Measurements from ENCODE around the gene LCE3B. TPM values are rescaled to one million over a fixed set of nuclear protein-coding genes. Genes with fewer than 3 reads are reported as not detected.

LCE3B gene
- total RNA-seq, 5 donors from 2014 or later (not counting 1 experiment from before 2014, with no cell fraction given): not detected

DNA sequence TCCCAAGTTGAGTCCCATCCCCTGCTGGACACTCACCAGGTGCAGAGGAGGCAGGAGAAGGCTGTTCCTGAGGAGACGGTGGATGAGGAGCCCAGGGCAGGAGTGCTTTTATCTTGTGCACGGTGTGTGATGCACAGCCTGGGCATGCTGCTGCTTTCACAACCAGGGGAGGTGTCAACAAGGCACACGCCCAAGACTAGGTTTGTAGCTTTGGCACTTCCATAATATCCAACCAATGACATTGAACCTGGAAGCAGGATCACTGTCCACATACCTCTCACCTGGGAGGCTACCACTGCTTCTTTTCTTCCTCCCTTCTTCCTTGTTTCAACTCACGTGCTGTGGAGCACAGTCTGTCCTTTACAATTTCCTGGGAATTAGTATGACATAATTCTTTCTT is 33.2 kb upstream of the LCE3B start, which contains the start of gene LCE3D:
LCE3D (minus strand) TSS at position 84 of the 400 bp plus-strand sequence. CDS start 580 bp downstream, outside the sequence.
- Histone ChIP-seq H3K27me3 (replicated peaks in 1 of 2; ENCODE audit: control insufficient read depth in 2 of 2, extremely low read depth in 1 of 2, insufficient read depth in 2 of 2, low read length in 1 of 2) (peaks cover 0 to 15% of the 10 kb centered on the region in 2 experiments), H3K27ac (ENCODE audit: low read length) (no peak within 1 kb of the TSS), H3K4me3 (ENCODE audit: control insufficient read depth in 1 of 2, extremely low read depth in 1 of 2, low read length in 1 of 2) (no peak within 1 kb of the TSS), H3K9me3 (no peaks in the 10 kb centered on the region), H3K4me1 (ENCODE audit: control insufficient read depth in 1 of 2, extremely low read depth in 1 of 2, insufficient read depth in 2 of 2, low read length in 2 of 2) (no peaks in the 10 kb centered on the region), H3K36me3 (ENCODE audit: control insufficient read depth in 2 of 2, extremely low read depth in 1 of 2, insufficient read depth in 1 of 2, low read length in 1 of 2) (no peaks in the 10 kb centered on the region)
- H3K27ac Mint-ChIP-seq: no peak within 1 kb of the TSS
- CTCF ChIA-PET: no interaction called here
- 65% methylated on average over 2 of the region's 4 CpGs for WGBS (ENCODE audit: insufficient coverage)
- ATAC-seq (replicated peaks in 1 of 4) (no peak), DNase-seq (no peak)
- no peaks in the 10 kb centered on the region for H3K36me3 Mint-ChIP-seq
- POLR2A ChIA-PET: no interaction called here
- peaks cover 0 to 4% (median 0%) of the 10 kb centered on the region in 3 donors for H3K9me3 Mint-ChIP-seq
- peaks cover 16 to 18% of the 10 kb centered on the region in 2 donors for H3K27me3 Mint-ChIP-seq
- H3K4me1 Mint-ChIP-seq: no peaks in the 10 kb centered on the region
- no peak within 1 kb of the TSS for H3K4me3 Mint-ChIP-seq

DNA sequence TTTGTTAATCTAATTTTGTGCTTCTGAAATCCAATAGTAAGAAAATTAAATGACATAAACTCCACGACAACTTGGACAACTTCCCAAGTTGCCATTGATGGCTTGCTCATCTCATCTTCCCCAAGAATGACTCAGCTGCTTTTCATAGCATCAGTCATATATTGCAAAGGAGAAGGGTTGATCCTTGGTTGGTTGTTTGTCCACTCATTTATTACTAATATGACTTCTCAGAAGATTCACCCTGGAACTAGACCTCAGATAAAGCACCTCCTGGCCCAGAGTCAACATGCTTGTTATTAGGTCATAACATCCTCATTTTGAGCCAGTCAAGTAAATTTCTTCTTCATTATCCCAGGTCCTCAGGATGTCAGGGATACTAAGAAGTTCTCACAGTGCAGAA is 31.0 kb upstream of the LCE3B start:
- WGBS (ENCODE audit: insufficient coverage): no CpG with 5 or more reads among the region's 1 CpG
- no peaks in the 10 kb centered on the region for H3K4me1 Mint-ChIP-seq

DNA sequence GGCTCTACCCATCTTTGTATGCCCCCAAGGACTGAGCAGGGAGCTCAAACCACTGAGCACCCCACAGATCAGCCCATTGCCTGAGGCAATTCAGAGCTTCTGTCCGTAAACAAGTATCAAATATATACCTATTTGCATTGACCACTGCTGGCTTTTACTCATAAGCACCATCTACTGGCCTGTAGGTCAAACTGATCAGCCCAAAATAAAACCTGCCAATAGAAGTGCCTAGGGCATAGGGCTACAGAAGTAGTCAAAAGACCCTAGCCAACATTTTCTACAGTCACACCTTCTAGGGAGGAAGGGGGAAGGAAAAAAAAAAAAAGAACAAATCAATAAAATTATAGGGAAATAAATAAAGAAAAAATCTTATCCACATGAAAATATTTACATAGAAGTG is 28.0 kb upstream of the LCE3B start:
- no peaks in the 10 kb centered on the region for H3K9me3 ChIP-seq
- no peaks in the 10 kb centered on the region for H3K4me1 ChIP-seq (ENCODE audit: control insufficient read depth in 1 of 2, extremely low read depth in 1 of 2, insufficient read depth in 2 of 2, low read length in 2 of 2)
- H3K36me3 Mint-ChIP-seq: no peaks in the 10 kb centered on the region
- no peak overlapping the region for H3K27ac ChIP-seq (ENCODE audit: low read length)
- H3K4me3 ChIP-seq (ENCODE audit: control insufficient read depth in 1 of 2, extremely low read depth in 1 of 2, low read length in 1 of 2): no peak overlapping the region
- DNase-seq (no peak), ATAC-seq (replicated peaks in 1 of 4) (no peak)
- H3K4me3 Mint-ChIP-seq: no peak overlapping the region
- no CpG with 5 or more reads among the region's 1 CpG for WGBS (ENCODE audit: insufficient coverage)
- POLR2A ChIA-PET: no interaction called here
- H3K9me3 Mint-ChIP-seq: peaks cover 0 to 9% (median 2%) of the 10 kb centered on the region in 3 donors
- H3K27me3 Mint-ChIP-seq: peaks cover 3 to 11% of the 10 kb centered on the region in 2 donors
- H3K27me3 ChIP-seq (replicated peaks in 1 of 2; ENCODE audit: control insufficient read depth in 2 of 2, extremely low read depth in 1 of 2, insufficient read depth in 2 of 2, low read length in 1 of 2): peaks cover 0 to 8% of the 10 kb centered on the region in 2 experiments
- no peaks in the 10 kb centered on the region for H3K4me1 Mint-ChIP-seq
- CTCF ChIA-PET: interaction anchor here in 1 of 2 donors (0.6 kb wide), 1 partner anchor 31 kb away, joined by 3 read pairs; no protein-coding TSS in a partner anchor
- no peak overlapping the region for H3K27ac Mint-ChIP-seq
- H3K36me3 ChIP-seq (ENCODE audit: control insufficient read depth in 2 of 2, extremely low read depth in 1 of 2, insufficient read depth in 1 of 2, low read length in 1 of 2): no peaks in the 10 kb centered on the region

More for the DNA sequence above, 31.0 kb upstream of the LCE3B start:
- Histone ChIP-seq H3K27me3 (replicated peaks in 1 of 2; ENCODE audit: control insufficient read depth in 2 of 2, extremely low read depth in 1 of 2, insufficient read depth in 2 of 2, low read length in 1 of 2) (peaks cover 0 to 16% of the 10 kb centered on the region in 2 experiments), H3K27ac (ENCODE audit: low read length) (no peak overlapping the region), H3K4me3 (ENCODE audit: control insufficient read depth in 1 of 2, extremely low read depth in 1 of 2, low read length in 1 of 2) (no peak overlapping the region), H3K36me3 (ENCODE audit: control insufficient read depth in 2 of 2, extremely low read depth in 1 of 2, insufficient read depth in 1 of 2, low read length in 1 of 2) (no peaks in the 10 kb centered on the region), H3K4me1 (ENCODE audit: control insufficient read depth in 1 of 2, extremely low read depth in 1 of 2, insufficient read depth in 2 of 2, low read length in 2 of 2) (no peaks in the 10 kb centered on the region), H3K9me3 (no peaks in the 10 kb centered on the region)
- POLR2A ChIA-PET: no interaction called here
- Mint-ChIP-seq H3K27ac (no peak overlapping the region), H3K4me3 (no peak overlapping the region), H3K27me3 (peaks cover 16 to 18% of the 10 kb centered on the region in 2 donors), H3K36me3 (no peaks in the 10 kb centered on the region), H3K9me3 (peaks cover 0 to 9% (median 2%) of the 10 kb centered on the region in 3 donors)
- CTCF ChIA-PET: no interaction called here
- ATAC-seq (replicated peaks in 1 of 4) (no peak), DNase-seq (no peak)

DNA sequence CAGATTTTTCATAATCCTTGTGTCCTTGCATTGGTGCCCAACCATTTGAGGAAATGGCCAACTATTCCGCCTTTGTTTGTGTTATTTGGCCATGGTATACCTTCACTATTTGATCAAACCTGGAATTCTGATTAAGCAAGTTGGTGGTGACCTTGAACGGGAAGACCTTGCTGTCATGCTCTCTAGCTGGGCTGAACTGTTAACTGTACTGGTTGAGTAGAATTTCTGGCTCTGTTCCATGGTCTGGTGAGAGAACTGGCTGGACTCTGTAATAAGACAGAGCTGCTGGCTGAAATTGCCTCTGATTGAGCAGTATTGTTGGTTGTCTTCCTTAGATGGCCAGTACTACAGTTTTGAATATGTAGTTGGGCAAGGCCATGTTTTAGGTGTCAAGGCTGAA is 16.6 kb upstream of the LCE3B start:
- Mint-ChIP-seq H3K27ac (no peak overlapping the region), H3K4me1 (no peaks in the 10 kb centered on the region), H3K9me3 (peaks cover 0 to 8% (median 4%) of the 10 kb centered on the region in 3 donors), H3K4me3 (no peak overlapping the region), H3K27me3 (peaks cover 0 to 12% of the 10 kb centered on the region in 2 donors), H3K36me3 (no peaks in the 10 kb centered on the region)
- Histone ChIP-seq H3K36me3 (ENCODE audit: control insufficient read depth in 2 of 2, extremely low read depth in 1 of 2, insufficient read depth in 1 of 2, low read length in 1 of 2) (no peaks in the 10 kb centered on the region), H3K27ac (ENCODE audit: low read length) (no peak overlapping the region), H3K9me3 (no peaks in the 10 kb centered on the region), H3K4me1 (ENCODE audit: control insufficient read depth in 1 of 2, extremely low read depth in 1 of 2, insufficient read depth in 2 of 2, low read length in 2 of 2) (no peaks in the 10 kb centered on the region), H3K27me3 (replicated peaks in 1 of 2; ENCODE audit: control insufficient read depth in 2 of 2, extremely low read depth in 1 of 2, insufficient read depth in 2 of 2, low read length in 1 of 2) (peaks cover 0 to 9% of the 10 kb centered on the region in 2 experiments), H3K4me3 (ENCODE audit: control insufficient read depth in 1 of 2, extremely low read depth in 1 of 2, low read length in 1 of 2) (no peak overlapping the region)
- ChIA-PET CTCF (no interaction called here), POLR2A (no interaction called here)
- no peak for ATAC-seq (replicated peaks in 1 of 4)
- no CpG with 5 or more reads among the region's 2 CpGs for WGBS (ENCODE audit: insufficient coverage)
- DNase-seq: no peak

DNA sequence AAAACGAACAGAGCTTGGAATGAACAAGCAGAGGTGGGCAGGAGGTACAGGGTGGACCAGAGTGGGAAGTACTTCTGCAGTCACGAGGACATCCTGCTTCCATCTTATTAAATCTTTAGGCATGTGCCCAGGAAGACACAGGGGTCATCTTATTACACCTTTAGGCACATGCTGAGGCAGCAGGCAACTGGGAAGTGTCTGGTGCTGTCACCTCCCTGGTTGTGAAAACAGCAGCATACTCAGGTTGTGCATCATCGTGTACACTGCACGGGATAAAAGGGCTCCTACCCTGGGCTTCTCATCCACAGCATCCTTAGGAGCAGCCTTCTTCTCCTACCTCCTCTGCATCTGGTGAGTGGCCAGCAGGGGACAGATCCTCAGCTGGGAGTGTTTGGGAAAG is 13.7 kb upstream of the LCE3B start, which contains the start of gene LCE3C:
LCE3C (plus strand) TSS at position 301 of the 400 bp plus-strand sequence. CDS start 498 bp downstream, outside the sequence.
- Mint-ChIP-seq H3K27ac (no peak within 1 kb of the TSS), H3K4me3 (no peak within 1 kb of the TSS), H3K27me3 (peaks cover 0 to 14% of the 10 kb centered on the region in 2 donors), H3K9me3 (peaks cover 0 to 5% (median 2%) of the 10 kb centered on the region in 3 donors), H3K36me3 (no peaks in the 10 kb centered on the region), H3K4me1 (no peaks in the 10 kb centered on the region)
- no peak for ATAC-seq (replicated peaks in 1 of 4)
- no peak for DNase-seq
- no peaks in the 10 kb centered on the region for H3K36me3 ChIP-seq (ENCODE audit: control insufficient read depth in 2 of 2, extremely low read depth in 1 of 2, insufficient read depth in 1 of 2, low read length in 1 of 2)
- no peaks in the 10 kb centered on the region for H3K4me1 ChIP-seq (ENCODE audit: control insufficient read depth in 1 of 2, extremely low read depth in 1 of 2, insufficient read depth in 2 of 2, low read length in 2 of 2)
- POLR2A ChIA-PET: no interaction called here
- no CpG with 5 or more reads among the region's 4 CpGs for WGBS (ENCODE audit: insufficient coverage)
- no peak within 1 kb of the TSS for H3K27ac ChIP-seq (ENCODE audit: low read length)
- no peaks in the 10 kb centered on the region for H3K9me3 ChIP-seq
- CTCF ChIA-PET: no interaction called here
- H3K27me3 ChIP-seq (replicated peaks in 1 of 2; ENCODE audit: control insufficient read depth in 2 of 2, extremely low read depth in 1 of 2, insufficient read depth in 2 of 2, low read length in 1 of 2): peaks cover 0 to 13% of the 10 kb centered on the region in 2 experiments
- H3K4me3 ChIP-seq (ENCODE audit: control insufficient read depth in 1 of 2, extremely low read depth in 1 of 2, low read length in 1 of 2): no peak within 1 kb of the TSS

DNA sequence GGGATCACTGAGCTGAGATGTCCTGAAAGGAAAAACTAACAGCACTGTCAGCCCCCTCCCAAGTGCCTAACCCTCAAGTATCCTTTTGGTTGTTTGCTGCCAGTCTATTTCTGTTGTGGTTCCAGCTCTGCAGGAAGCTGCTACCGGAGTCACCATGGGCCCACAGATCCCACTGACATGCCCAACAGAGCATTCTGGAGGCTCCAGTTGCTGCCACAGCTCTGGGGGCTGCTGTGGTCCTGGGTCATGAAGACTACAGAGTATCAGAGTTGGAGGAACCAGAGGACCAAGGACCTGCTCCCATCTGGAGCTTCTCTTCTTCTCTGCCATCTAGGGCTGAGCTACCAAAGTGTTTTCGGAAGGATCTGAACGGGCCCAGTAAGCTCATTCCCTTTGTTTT is 8.4 kb downstream of the LCE3B start:
- H3K4me1 Mint-ChIP-seq: peaks cover 0 to 5% (median 4%) of the 10 kb centered on the region in 3 donors
- no peak for ATAC-seq (replicated peaks in 1 of 4)
- POLR2A ChIA-PET: no interaction called here
- peaks cover 19 to 26% of the 10 kb centered on the region in 2 donors for H3K27me3 Mint-ChIP-seq
- H3K27me3 ChIP-seq (replicated peaks in 1 of 2; ENCODE audit: control insufficient read depth in 2 of 2, extremely low read depth in 1 of 2, insufficient read depth in 2 of 2, low read length in 1 of 2): peaks cover 0 to 25% of the 10 kb centered on the region in 2 experiments
- H3K4me3 Mint-ChIP-seq: no peak overlapping the region
- H3K4me1 ChIP-seq (ENCODE audit: control insufficient read depth in 1 of 2, extremely low read depth in 1 of 2, insufficient read depth in 2 of 2, low read length in 2 of 2): no peaks in the 10 kb centered on the region
- H3K4me3 ChIP-seq (ENCODE audit: control insufficient read depth in 1 of 2, extremely low read depth in 1 of 2, low read length in 1 of 2): no peak overlapping the region
- H3K36me3 ChIP-seq (ENCODE audit: control insufficient read depth in 2 of 2, extremely low read depth in 1 of 2, insufficient read depth in 1 of 2, low read length in 1 of 2): no peaks in the 10 kb centered on the region
- no peak overlapping the region for H3K27ac ChIP-seq (ENCODE audit: low read length)
- no peaks in the 10 kb centered on the region for H3K36me3 Mint-ChIP-seq
- H3K27ac Mint-ChIP-seq: no peak overlapping the region
- H3K9me3 ChIP-seq: no peaks in the 10 kb centered on the region
- CTCF ChIA-PET: interaction anchor here in 1 of 2 donors (0.7 kb wide), 1 partner anchor 22 kb away, joined by 3 read pairs; no protein-coding TSS in a partner anchor
- 72% methylated on average over 3 of the region's 3 CpGs for WGBS (ENCODE audit: insufficient coverage)
- DNase-seq: no peak
- peaks cover 6 to 12% (median 9%) of the 10 kb centered on the region in 3 donors for H3K9me3 Mint-ChIP-seq

All from T-cell (primary cell).